Measurements from ENCODE around the gene NEK3. TPM values are rescaled to one million over a fixed set of nuclear protein-coding genes. Genes with fewer than 3 reads are reported as not detected.
"Not testable (repeated sequence)": the region's sequence is repeated elsewhere in the genome, so short reads cannot be mapped to it uniquely, and the experiment has no call there.

NEK3 gene
- total RNA-seq, 1 donor from 2014 or later = 4.3 TPM

GRCh38 chr13:52112591-52112990, 46.8 kb downstream of the NEK3 start:
- no peak for ATAC-seq

GRCh38 chr13:52109116-52109670, 50.2 kb downstream of the NEK3 start:
- no peak for ATAC-seq

DNA sequence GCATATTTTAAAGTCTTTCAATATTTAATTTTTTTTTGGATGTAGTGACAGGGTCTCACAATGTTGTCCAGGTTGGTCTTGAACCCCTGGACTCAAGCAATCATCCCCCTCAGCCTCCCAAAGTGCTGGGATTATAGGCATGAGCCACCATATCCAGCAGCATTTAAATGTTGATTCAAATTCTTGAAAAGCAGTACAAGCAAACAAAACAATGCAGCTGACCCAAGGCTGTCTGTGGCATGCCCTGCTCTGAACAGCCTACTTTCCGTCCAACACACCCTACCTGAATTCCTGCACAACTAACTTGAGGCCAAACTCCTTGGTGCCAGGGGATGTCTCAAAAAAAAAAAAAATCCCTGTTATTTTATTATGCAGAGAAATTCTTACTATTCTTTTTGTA, 53.6 kb downstream of the NEK3 start:
- no peak for ATAC-seq

GRCh38 chr13:52104624-52105023, 54.8 kb downstream of the NEK3 start:
- no peak for ATAC-seq

DNA sequence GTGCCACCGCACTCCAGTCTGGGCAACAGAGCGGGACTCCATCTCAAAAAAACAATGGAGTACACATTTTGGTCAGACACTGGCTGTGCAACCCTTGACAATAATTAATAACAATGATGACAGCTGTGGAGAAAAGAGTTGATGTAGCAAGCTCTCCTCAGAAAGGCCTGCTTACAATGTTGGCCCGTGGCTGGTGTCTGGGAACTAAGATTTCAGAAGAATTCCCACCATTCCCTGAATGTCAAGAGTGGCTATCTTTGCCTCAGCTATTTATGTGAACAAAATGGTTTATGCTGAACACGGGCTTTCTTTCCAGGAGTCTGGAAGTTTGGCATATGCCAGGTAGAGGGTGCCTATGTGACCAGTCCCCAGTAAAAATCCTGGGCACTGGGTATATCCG, 56.0 kb downstream of the NEK3 start:
- no peak for ATAC-seq

DNA sequence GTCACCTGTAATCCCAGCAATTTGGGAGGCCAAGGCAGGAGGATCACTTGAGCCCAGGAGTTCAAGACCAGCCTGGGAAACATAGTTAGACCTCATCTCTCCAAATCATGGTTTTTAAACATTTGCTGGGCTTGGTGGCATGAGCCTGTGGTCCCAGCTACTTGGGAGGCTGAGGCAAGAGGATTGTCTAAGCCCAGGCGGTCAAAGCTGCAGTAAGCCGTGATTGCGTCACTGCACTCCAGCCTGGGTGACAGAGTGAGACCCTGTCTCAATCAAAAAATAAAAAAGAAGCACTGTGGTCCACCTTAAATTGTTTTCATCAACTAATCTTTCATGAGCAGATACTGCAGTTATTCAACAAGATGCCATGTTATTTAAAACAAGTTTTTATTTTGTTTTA, 57.0 kb downstream of the NEK3 start:
- not testable (repeated sequence) for ATAC-seq

DNA sequence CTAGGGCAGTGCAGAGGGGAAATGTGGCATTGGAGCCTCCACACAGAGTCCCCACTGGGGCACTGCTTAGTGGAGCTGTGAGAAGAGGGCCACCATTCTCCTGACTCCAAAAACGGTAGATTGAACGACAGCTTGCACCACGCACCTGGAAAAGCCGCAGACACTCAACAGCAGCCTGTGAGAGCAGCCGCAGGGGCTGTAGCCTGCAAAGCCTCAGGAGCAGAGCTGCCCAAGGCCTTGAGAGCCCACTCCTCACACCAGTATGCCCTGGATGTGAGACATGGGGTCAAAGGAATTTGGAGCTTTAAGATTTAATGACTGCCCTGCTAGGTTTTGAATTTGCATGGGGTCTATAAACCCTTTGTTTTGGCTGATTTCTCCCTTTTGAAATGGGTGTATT, 62.2 kb downstream of the NEK3 start:
- ATAC-seq = no peak

GRCh38 chr13:52096748-52097147, 62.6 kb downstream of the NEK3 start:
- ATAC-seq = no peak

DNA sequence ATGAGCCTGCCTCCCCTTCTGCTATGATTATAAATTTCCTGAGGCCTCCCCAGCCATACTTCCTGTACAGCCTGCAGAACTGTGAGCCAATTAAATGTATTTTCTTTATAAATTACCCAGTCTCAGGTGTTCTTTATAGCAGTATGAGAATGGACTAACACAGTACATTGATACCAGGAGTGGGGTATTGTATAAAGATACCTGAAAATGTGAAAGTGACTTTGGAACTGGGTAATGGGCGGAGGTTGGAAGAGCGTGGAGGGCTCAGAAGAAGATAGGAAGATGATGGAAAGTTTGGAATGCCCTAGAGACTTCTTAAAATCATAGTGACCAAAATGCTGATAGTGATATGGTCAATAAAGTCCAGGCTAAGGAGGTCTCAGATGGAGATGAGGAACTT, 63.3 kb downstream of the NEK3 start:
- ATAC-seq = no peak

DNA sequence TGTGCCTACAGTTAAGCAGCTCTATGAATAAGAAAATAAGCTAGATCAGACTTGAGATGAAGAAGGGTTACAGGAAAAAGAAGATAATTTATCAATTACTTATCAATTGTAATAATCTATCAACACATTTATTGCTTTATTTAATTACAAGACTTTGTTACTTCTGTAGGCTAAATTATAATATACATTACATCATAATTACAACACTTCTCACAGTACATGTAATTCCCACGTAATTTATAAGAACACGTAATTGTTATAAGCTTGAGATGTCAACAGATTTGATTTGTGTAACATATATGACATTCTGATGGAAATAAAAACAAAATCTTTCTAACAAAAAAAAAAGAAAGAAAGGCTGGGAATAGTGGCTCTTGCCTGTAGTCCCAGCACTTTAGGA, 67.3 kb downstream of the NEK3 start:
- ATAC-seq = no peak

DNA sequence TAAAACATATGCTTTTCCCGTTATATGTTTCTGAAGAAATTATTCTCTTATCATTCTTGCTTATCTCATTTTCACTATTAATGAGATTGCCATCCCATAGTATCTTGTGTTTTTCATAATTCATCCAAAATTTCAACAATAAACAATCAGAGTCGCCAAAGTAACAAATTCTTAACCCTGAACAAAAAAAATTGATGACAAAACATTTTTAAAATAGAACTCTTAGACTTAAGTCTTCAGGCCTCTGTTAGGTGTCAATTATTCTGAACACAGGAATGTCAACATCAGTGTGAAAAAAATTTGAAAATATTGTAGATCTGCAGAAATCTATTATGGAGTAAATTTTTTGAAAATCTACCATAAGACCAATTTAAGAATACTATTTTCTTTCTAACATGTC, 67.9 kb downstream of the NEK3 start:
- no peak for ATAC-seq

- ATAC-seq = no peak
Measured at GRCh38 chr13:52085421-52085820, 74.0 kb downstream of the NEK3 start.

GRCh38 chr13:52084981-52085380, 74.4 kb downstream of the NEK3 start:
- peak; percentile 69 for ATAC-seq

Other genes starting within 250 kb of the NEK3 start
- 0.92 TPM for gene ATP7B, start 148.1 kb downstream of the NEK3 start, total RNA-seq
- 16.7 TPM for gene ALG11, start 147.2 kb downstream of the NEK3 start, total RNA-seq
- gene UTP14C, start 134.9 kb downstream of the NEK3 start, total RNA-seq = 4.4 TPM
- 0.16 TPM for gene NEK5, start 30.5 kb downstream of the NEK3 start, total RNA-seq
- 3.7 TPM for gene THSD1, start 246.6 kb upstream of the NEK3 start, total RNA-seq

Measured in esophagus mucosa (tissue), 1 donor.